OCI-LY3 (cell line): ENCODE measurements around the gene C19orf53.
A peak's percentile ranks its signal among the peaks of the same experiment; 100 is the strongest.
"Not testable (repeated sequence)": the region's sequence is repeated elsewhere in the genome, so short reads cannot be mapped to it uniquely, and the experiment has no call there.

Experiments used
- H2AFZ ChIP-seq: fragments of 200-600, 300-600 bp; shearing (Covaris generic); 2 replicates; pipeline ENCODE4 v1.6.0; 2014; ENCODE audit warnings: antibody characterized with exemption, low read depth, low read length
- H3K27ac ChIP-seq: fragments of 200-600, 300-600 bp; sonication (generic); 2 replicates; pipeline ENCODE4 v1.5.1; 2014; ENCODE audit warnings: mild to moderate bottlenecking, low read length, moderate library complexity, mixed read lengths
- H3K27me3 ChIP-seq: fragments of 200-600, 300-600 bp; sonication (generic); 2 replicates; pipeline ENCODE4 v1.6.1; 2014; ENCODE audit warnings: low read depth, low read length, mixed read lengths
- H3K36me3 ChIP-seq: fragments of 200-600, 300-600 bp; sonication (generic); replicated peaks from 2 replicates; pipeline ENCODE3; 2014; ENCODE audit warnings: low read depth, low read length, mixed read lengths
- H3K4me1 ChIP-seq: fragments of 300-600, 200-600 bp; sonication (generic); 2 replicates; pipeline ENCODE4 v1.6.1; 2014; ENCODE audit warnings: low read length, mixed read lengths
- H3K4me2 ChIP-seq: fragments of 200-600, 300-600 bp; sonication (generic); 2 replicates; pipeline ENCODE4 v1.6.1; 2014; ENCODE audit warnings: low read length, mixed read lengths
- H3K4me3 ChIP-seq: fragments of 300-600, 200-600 bp; sonication (generic); 2 replicates; pipeline ENCODE4 v1.5.1; 2014; ENCODE audit warnings: antibody characterized with exemption, mild to moderate bottlenecking, low read length, moderate library complexity
- H3K79me2 ChIP-seq: fragments of 300-600, 200-600 bp; shearing (Covaris generic); 2 replicates; pipeline ENCODE4 v1.6.1; 2014; ENCODE audit warnings: mild to moderate bottlenecking, low read length, mixed read lengths
- H3K9ac ChIP-seq: fragments of 300-600, 200-600 bp; shearing (Covaris generic); 2 replicates; pipeline ENCODE4 v1.6.0; 2014; ENCODE audit warnings: mild to moderate bottlenecking, low read length, moderate library complexity
- H3K9me3 ChIP-seq: fragments of 200-600, 300-600 bp; shearing (Covaris generic); 2 replicates; pipeline ENCODE4 v1.6.1; 2014; ENCODE audit warnings: low read length, mixed read lengths; ENCODE audit not compliant: insufficient read depth
- H4K20me1 ChIP-seq: fragments of 200-600, 300-600 bp; sonication (generic); 2 replicates; pipeline ENCODE4 v1.6.1; 2016; ENCODE audit warnings: low read length, mixed read lengths; ENCODE audit not compliant: insufficient read depth
- CTCF ChIP-seq: fragments of 200-600, 300-600 bp; sonication (generic); IDR thresholded peaks from 2 replicates; pipeline ENCODE4 v1.5.1; 2014; ENCODE audit warnings: antibody characterized with exemption, low read length, low read depth
- EZH2phosphoT487 ChIP-seq: fragments of 200-600 bp; shearing (Covaris generic); IDR thresholded peaks from 2 replicates; pipeline ENCODE4 v1.6.1; 2018; ENCODE audit warnings: antibody characterized with exemption, mixed run types, low read depth

Gene C19orf53

GRCh38 chr19:13783565-13784500 lies 9.6 kb downstream of the C19orf53 start:
- Histone ChIP-seq H3K4me3 (no peak overlapping the region), H4K20me1 (no peaks in the 10 kb centered on the region), H3K9me3 (no peaks in the 10 kb centered on the region), H2AFZ (0 out of 2 replicates have a peak overlapping the region, but pooled peaks have one; percentile 48), H3K9ac (no peak overlapping the region), H3K36me3 (peaks cover 11% of the 10 kb centered on the region), H3K27me3 (no peaks in the 10 kb centered on the region), H3K4me2 (no peak overlapping the region; the same call in 1 of the 2 replicates), H3K79me2 (no peaks in the 10 kb centered on the region), H3K27ac (no peak overlapping the region), H3K4me1 (peaks cover 8% of the 10 kb centered on the region; the same call in 1 of the 2 replicates)
- TF ChIP-seq EZH2phosphoT487 (no peak), CTCF (no peak)

GRCh38 chr19:13784731-13785452 lies 10.6 kb downstream of the C19orf53 start:
- Histone ChIP-seq H3K27me3 (no peaks in the 10 kb centered on the region), H3K4me3 (peak overlapping the region; percentile 48), H3K9ac (peak overlapping the region; percentile 5; the same call in 1 of the 2 replicates), H3K36me3 (peaks cover under 1% of the 10 kb centered on the region), H2AFZ (peak overlapping the region; percentile 48), H3K27ac (no peak overlapping the region), H3K9me3 (no peaks in the 10 kb centered on the region), H3K4me2 (peak overlapping the region; percentile 60), H3K4me1 (peaks cover 8% of the 10 kb centered on the region; the same call in 1 of the 2 replicates), H3K79me2 (no peaks in the 10 kb centered on the region), H4K20me1 (no peaks in the 10 kb centered on the region)
- TF ChIP-seq CTCF: peak; percentile 88
- no peak for TF ChIP-seq EZH2phosphoT487

- H3K79me2 ChIP-seq: no peaks in the 10 kb centered on the region
- TF ChIP-seq CTCF (no peak), EZH2phosphoT487 (no peak)
- no peak overlapping the region for H2AFZ ChIP-seq
- no peak overlapping the region for H3K27ac ChIP-seq
- H4K20me1 ChIP-seq: no peaks in the 10 kb centered on the region
- no peaks in the 10 kb centered on the region for H3K27me3 ChIP-seq
- no peak overlapping the region for H3K9ac ChIP-seq
- H3K36me3 ChIP-seq: no peaks in the 10 kb centered on the region
- H3K4me3 ChIP-seq: no peak overlapping the region
- H3K9me3 ChIP-seq: no peaks in the 10 kb centered on the region
- no peak overlapping the region for H3K4me2 ChIP-seq
- H3K4me1 ChIP-seq: peaks cover 16% of the 10 kb centered on the region
These were observed 14.7 kb downstream of the C19orf53 start for GRCh38 chr19:13788991-13789390.

- Histone ChIP-seq H3K27me3 (no peaks in the 10 kb centered on the region), H2AFZ (no peak overlapping the region), H3K9me3 (no peaks in the 10 kb centered on the region), H3K36me3 (no peaks in the 10 kb centered on the region), H4K20me1 (no peaks in the 10 kb centered on the region), H3K9ac (no peak overlapping the region), H3K4me3 (no peak overlapping the region), H3K4me2 (no peak overlapping the region), H3K27ac (no peak overlapping the region), H3K79me2 (no peaks in the 10 kb centered on the region), H3K4me1 (peaks cover 14% of the 10 kb centered on the region)
- TF ChIP-seq CTCF: no peak
- no peak for TF ChIP-seq EZH2phosphoT487
These were observed 16.1 kb downstream of the C19orf53 start for GRCh38 chr19:13790354-13790753.

- H3K27ac ChIP-seq, H3K27me3 ChIP-seq, H3K9me3 ChIP-seq, H3K36me3 ChIP-seq, H3K9ac ChIP-seq, H2AFZ ChIP-seq, H4K20me1 ChIP-seq: not testable (repeated sequence)
- H3K79me2 ChIP-seq: peaks cover 26% of the 10 kb centered on the region
- H3K4me3 ChIP-seq: 0 out of 2 replicates have a peak overlapping the region, but pooled peaks have one; percentile 77
- H3K4me2 ChIP-seq: peak overlapping the region; percentile 84
- H3K4me1 ChIP-seq: peaks cover 20% of the 10 kb centered on the region
These were observed 19.1 kb downstream of the C19orf53 start for GRCh38 chr19:13793317-13793716.
